Natural killer cell (primary cell): ENCODE measurements around the gene DENND2A. TPM values are rescaled to one million over a fixed set of nuclear protein-coding genes. Genes with fewer than 3 reads are reported as not detected.

Experiments
- ATAC-seq, 3 donors: fragments of 150-1000 bp in 2 of 3; fragments of 200-7000 bp in 1 of 3; cut with Tn5 transposase; 1 replicate in 1 of 3; 2 replicates in 2 of 3; pipeline ENCODE4 v1.10.0; 2021; ENCODE audit warnings: mild to moderate bottlenecking in 2 of 3, moderate library complexity in 2 of 3
- DNase-seq, 2 donors: peaks; one replicate each; pipeline versions ENCODE4 v3.0.0 to v3.0.0-alpha.2; 2013 to 2021; ENCODE audit warnings: mixed read lengths in 1 of 2
- H3K27ac ChIP-seq: one replicate; pipeline ENCODE4 v1.5.1; 2013; ENCODE audit warnings: mild to moderate bottlenecking, low read length
- H3K27me3 ChIP-seq: one replicate; pipeline ENCODE4 v1.6.1; 2013; ENCODE audit warnings: low read length; ENCODE audit not compliant: control insufficient read depth, insufficient read depth
- H3K36me3 ChIP-seq: one replicate; pipeline ENCODE4 v1.6.1; 2013; ENCODE audit warnings: low read length; ENCODE audit not compliant: control insufficient read depth, insufficient read depth
- H3K4me1 ChIP-seq: one replicate; pipeline ENCODE4 v1.6.1; 2013; ENCODE audit warnings: low read length; ENCODE audit not compliant: control insufficient read depth, insufficient read depth
- H3K4me3 ChIP-seq: one replicate; pipeline ENCODE4 v1.5.1; 2013; ENCODE audit warnings: low read length
- H3K9me3 ChIP-seq: one replicate; pipeline ENCODE4 v1.6.1; 2013; ENCODE audit warnings: low read length; ENCODE audit not compliant: control insufficient read depth, insufficient read depth
- H3K27ac Mint-ChIP-seq, 2 donors: one replicate each; pipeline ENCODE4 v1.8.0; 2022; ENCODE audit warnings: mild to moderate bottlenecking in 2 of 2, mixed read lengths in 2 of 2, moderate library complexity in 1 of 2
- H3K27me3 Mint-ChIP-seq, 2 donors: one replicate each; pipeline ENCODE4 v1.8.0; 2022; ENCODE audit warnings: low read depth in 2 of 2, mixed read lengths in 2 of 2
- H3K36me3 Mint-ChIP-seq: one replicate; pipeline ENCODE4 v1.8.0; 2022; ENCODE audit warnings: mixed read lengths
- H3K4me1 Mint-ChIP-seq, 2 donors: one replicate each; pipeline ENCODE4 v1.8.0; 2022; ENCODE audit warnings: mixed read lengths in 2 of 2
- H3K4me3 Mint-ChIP-seq: one replicate; pipeline ENCODE4 v1.8.0; 2022; ENCODE audit warnings: mild to moderate bottlenecking, moderate library complexity, mixed read lengths
- H3K9me3 Mint-ChIP-seq, 2 donors: one replicate each; pipeline ENCODE4 v1.8.0; 2022; ENCODE audit warnings: mixed read lengths in 2 of 2
- CTCF ChIP-seq: fragments of 200-600 bp; IDR thresholded peaks from one replicate; pipeline ENCODE4 v1.8.0; 2022; ENCODE audit warnings: antibody characterized with exemption
- WGBS: methylation state at CpG from one replicate; pipeline ENCODE4 v1.1.7; 2013; ENCODE audit warnings: missing lambda C conversion rate; ENCODE audit not compliant: insufficient coverage; 5-methylcytosine and 5-hydroxymethylcytosine counted together
- intact Hi-C: fragments of 100-400 bp; cut with micrococcal nuclease; formaldehyde crosslinking; loops from one replicate; pipeline ENCODE4 v1.14.2; 2022
- total RNA-seq, 4 donors: library from RNA; stranded (reverse); fragments of 120-200 nt in 1 of 4; gene quantifications; one replicate each; pipeline versions ENCODE4 v1.2.3 to v1.2.4, GENCODE V29; 2013 to 2022

Gene DENND2A
- total RNA-seq, 3 donors from 2014 or later (not counting 1 experiment from before 2014, with no cell fraction given) = 0.12 TPM; not detected in 2

DNA sequence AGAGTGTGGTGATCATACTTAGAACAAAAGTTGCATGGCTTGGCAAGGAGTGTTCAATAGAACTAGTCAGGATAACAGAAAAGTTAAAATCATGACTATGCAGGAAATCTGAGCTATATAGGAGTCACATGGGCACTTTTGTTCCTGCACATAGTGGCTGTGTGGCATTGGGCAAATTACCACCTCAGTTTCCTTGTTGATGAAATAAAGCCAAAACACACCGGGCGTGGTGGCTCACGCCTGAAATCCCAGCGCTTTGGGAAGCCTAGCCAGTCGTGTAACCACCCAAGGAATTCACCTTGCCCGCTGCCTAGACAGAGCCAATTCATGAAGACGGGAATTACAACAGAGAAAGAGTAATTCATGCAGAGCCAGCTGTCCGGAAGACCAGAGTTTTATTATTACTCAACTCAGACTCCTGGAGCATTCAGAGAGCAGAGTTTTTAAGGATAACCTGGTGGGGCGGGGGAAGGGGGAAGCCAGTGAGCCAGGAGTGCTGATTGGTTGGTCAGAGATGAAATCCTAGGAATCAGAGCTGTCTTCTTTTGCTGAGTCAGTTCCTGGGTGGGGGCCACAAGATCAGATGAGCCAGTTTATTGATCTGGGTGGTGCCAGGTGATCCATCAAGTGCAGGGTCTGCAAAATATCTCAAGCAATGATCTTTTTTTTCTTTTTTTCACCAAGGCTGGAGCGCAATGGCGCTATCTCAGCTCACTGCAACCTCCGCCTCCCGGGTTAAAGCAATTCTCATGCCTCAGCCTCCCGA lies 154.9 kb downstream of the DENND2A start:
- Mint-ChIP-seq H3K4me3 (no peak overlapping the region), H3K27me3 (peaks cover 4 to 9% of the 10 kb centered on the region in 2 donors), H3K36me3 (no peaks in the 10 kb centered on the region), H3K27ac (no peak overlapping the region), H3K9me3 (no peaks in the 10 kb centered on the region), H3K4me1 (no peaks in the 10 kb centered on the region)
- no peaks in the 10 kb centered on the region for H3K27me3 ChIP-seq
- no peaks in the 10 kb centered on the region for H3K36me3 ChIP-seq
- no peaks in the 10 kb centered on the region for H3K4me1 ChIP-seq
- 81% methylated on average over 14 of the region's 14 CpGs for WGBS
- DNase-seq (no peak), ATAC-seq (no peak)
- no peak overlapping the region for H3K4me3 ChIP-seq
- H3K27ac ChIP-seq = no peak overlapping the region
- H3K9me3 ChIP-seq = no peaks in the 10 kb centered on the region
- TF ChIP-seq CTCF = no peak
- intact Hi-C loops = no loop called here

- H3K36me3 Mint-ChIP-seq = no peaks in the 10 kb centered on the region
- ATAC-seq = no peak
- intact Hi-C loops = no loop called here
- H3K27me3 ChIP-seq = no peaks in the 10 kb centered on the region
- H3K4me1 ChIP-seq = no peaks in the 10 kb centered on the region
- no peaks in the 10 kb centered on the region for H3K36me3 ChIP-seq
- TF ChIP-seq CTCF = no peak
- no peaks in the 10 kb centered on the region for H3K9me3 Mint-ChIP-seq
- no peak overlapping the region for H3K4me3 Mint-ChIP-seq
- DNase-seq = no peak
- no peak overlapping the region for H3K4me3 ChIP-seq
- H3K4me1 Mint-ChIP-seq = no peaks in the 10 kb centered on the region
- peaks cover 4 to 9% of the 10 kb centered on the region in 2 donors for H3K27me3 Mint-ChIP-seq
- H3K9me3 ChIP-seq = no peaks in the 10 kb centered on the region
- no peak overlapping the region for H3K27ac Mint-ChIP-seq
- WGBS = 92% methylated on average over 5 of the region's 5 CpGs
- H3K27ac ChIP-seq = no peak overlapping the region
These were observed 155.6 kb downstream of the DENND2A start for GRCh38 chr7:140484951-140485499.

GRCh38 chr7:140484479-140484878 lies 156.1 kb downstream of the DENND2A start:
- WGBS = 70% methylated on average over 2 of the region's 3 CpGs
- no peak overlapping the region for H3K27ac Mint-ChIP-seq
- no peaks in the 10 kb centered on the region for H3K27me3 ChIP-seq
- H3K36me3 Mint-ChIP-seq = no peaks in the 10 kb centered on the region
- H3K4me1 Mint-ChIP-seq = peaks cover 0 to 5% of the 10 kb centered on the region in 2 donors
- H3K4me3 ChIP-seq = no peak overlapping the region
- peaks cover 2% of the 10 kb centered on the region for H3K4me1 ChIP-seq
- no peak for TF ChIP-seq CTCF
- no peaks in the 10 kb centered on the region for H3K9me3 Mint-ChIP-seq
- ATAC-seq (no peak), DNase-seq (no peak)
- no peaks in the 10 kb centered on the region for H3K36me3 ChIP-seq
- intact Hi-C loops = no loop called here
- H3K27me3 Mint-ChIP-seq = peaks cover 4 to 9% of the 10 kb centered on the region in 2 donors
- H3K27ac ChIP-seq = no peak overlapping the region
- no peaks in the 10 kb centered on the region for H3K9me3 ChIP-seq
- H3K4me3 Mint-ChIP-seq = no peak overlapping the region
